Transverse colon (tissue), 3 donors: ENCODE data around the gene UPP2.

ENCODE experiments used
- CTCF ChIP-seq, 5 experiments: fragments of 200-600 bp in 3 of 5; fragments of 450-650 bp in 2 of 5; sonication (generic) in 3 of 5; IDR thresholded peaks; 1 replicate in 2 of 5; 2 replicates in 3 of 5; pipeline ENCODE4 v1.5.1; 2016 to 2017; ENCODE audit warnings: antibody characterized with exemption in 5 of 5, inconsistent platforms in 3 of 5, mild to moderate bottlenecking in 2 of 5, moderate library complexity in 1 of 5
- POLR2A ChIP-seq: fragments of 450-650 bp; IDR thresholded peaks from one replicate; pipeline ENCODE4 v1.6.1; 2016; ENCODE audit warnings: antibody characterized with exemption, mild to moderate bottlenecking, moderate library complexity

GRCh38 chr2:158128168-158128973 is 26.7 kb downstream of the UPP2 start:
- TF ChIP-seq CTCF (IDR thresholded peaks at IDR 0.05) (peak in 2 of 5 experiments; percentile 5 to 24), POLR2A (no peak)
